Measurements from ENCODE around the gene LDB3. TPM values are rescaled to one million over a fixed set of nuclear protein-coding genes. Genes with fewer than 3 reads are reported as not detected.

Gene LDB3
- total and polyA plus RNA-seq, 2 of the 4 experiments (the other 2 are of a cell fraction), result 0.36 to 2.6 TPM

- no peak overlapping the region for H2AFZ ChIP-seq (replicated peaks; ENCODE audit: low read length, poor library complexity)
- H3K9me1 ChIP-seq (ENCODE audit: insufficient read depth, low read length), result peaks cover 7% of the 10 kb centered on the region; the same call in 1 of the 2 replicates
- DNase-seq (no peak), ATAC-seq (ENCODE audit: low read depth) (no peak)
- no peaks in the 10 kb centered on the region; the same call in 1 of the 2 replicates for H3K4me1 ChIP-seq (ENCODE audit: control insufficient read depth, insufficient read depth, low read length)
- no TSS peak for BruUV-seq (replicated peaks)
- 0 out of 2 replicates have a peak, but pooled peaks cover 2% of the 10 kb centered on the region for H3K27me3 ChIP-seq (ENCODE audit: control insufficient read depth, insufficient read depth, low read length)
- H3K23ac ChIP-seq (ENCODE audit: low read depth, low read length), result no peak overlapping the region
- H2BK5ac ChIP-seq (ENCODE audit: low read depth, low read length, poor library complexity, severe bottlenecking), result no peak overlapping the region
- no peaks in the 10 kb centered on the region for H3K79me1 ChIP-seq (ENCODE audit: low read depth in 1 of 2, low read length in 2 of 2)
- H3K9me3 ChIP-seq (ENCODE audit: control insufficient read depth, insufficient read depth, low read length), result no peaks in the 10 kb centered on the region
- H2AK9ac ChIP-seq (replicated peaks; ENCODE audit: low read depth, low read length, poor library complexity), result peak overlapping the region; percentile 43
- H4K5ac ChIP-seq (ENCODE audit: low read depth, low read length), result no peak overlapping the region
- no peak overlapping the region for H4K91ac ChIP-seq (ENCODE audit: insufficient read depth, low read depth, low read length)
- POLR2A ChIA-PET (ENCODE audit: unreplicated experiment), result no interaction called here
- in situ Hi-C loops (cut with MboI; ENCODE audit: low sequenced_read_pairs) (no loop called here), dilution Hi-C loops (cut with HindIII; ENCODE audit: low sequenced_read_pairs, unreplicated experiment) (no loop called here), intact Hi-C loops (cut with micrococcal nuclease) (no loop called here)
- 93% methylated on average over 5 of the region's 14 CpGs; no CpG with 5 or more reads in 1 of the 2 experiments for WGBS, 2 experiments (ENCODE audit: extremely low coverage in 2 of 2, insufficient read length in 1 of 2)
- no peak overlapping the region for H3K14ac ChIP-seq (replicated peaks; ENCODE audit: low read depth, low read length)
- no peaks in the 10 kb centered on the region for H3K36me3 ChIP-seq (ENCODE audit: control insufficient read depth, insufficient read depth, low read length)
- no peak overlapping the region for H3K27ac ChIP-seq (ENCODE audit: insufficient read depth, low read length)
- no peak overlapping the region for H4K8ac ChIP-seq (ENCODE audit: low read depth in 2 of 2, low read length in 2 of 2)
- no peak overlapping the region for H3K18ac ChIP-seq (ENCODE audit: low read depth, low read length)
- no peak overlapping the region for H3K9ac ChIP-seq (ENCODE audit: low read depth, low read length)
- no peak overlapping the region for H2AK5ac ChIP-seq (ENCODE audit: low read depth, low read length)
- H2BK20ac ChIP-seq (ENCODE audit: low read depth, low read length), result no peak overlapping the region
- no peak for TF ChIP-seq MAFK (IDR thresholded peaks at IDR 0.05; ENCODE audit: low read depth, low read length)
- TF ChIP-seq POLR2A (IDR thresholded peaks at IDR 0.05; ENCODE audit: low read depth, low read length), result no peak
- TF ChIP-seq USF2 (IDR thresholded peaks at IDR 0.05; ENCODE audit: low read depth, low read length), result no peak
- TF ChIP-seq RCOR1 (IDR thresholded peaks at IDR 0.05; ENCODE audit: insufficient replicate concordance, low read length), result no peak
- no peak for TF ChIP-seq NFE2L2 (IDR thresholded peaks at IDR 0.05; ENCODE audit: low read depth, low read length)
- no peak for TF ChIP-seq CTCF (conservative IDR thresholded peaks at IDR 0.05; ENCODE audit: low read depth, low read length)
- no peak for TF ChIP-seq BHLHE40 (IDR thresholded peaks at IDR 0.05; ENCODE audit: low read depth, low read length)
- TF ChIP-seq FOS (IDR thresholded peaks at IDR 0.05; ENCODE audit: low read depth, low read length), result no peak
- no peak for TF ChIP-seq MXI1 (IDR thresholded peaks at IDR 0.05; ENCODE audit: borderline replicate concordance, low read depth, low read length)
- TF ChIP-seq CHD1 (IDR thresholded peaks at IDR 0.05; ENCODE audit: low read depth, low read length), result no peak
- no peak for TF ChIP-seq RAD21 (IDR thresholded peaks at IDR 0.05; ENCODE audit: low read length)
- TF ChIP-seq RFX5 (IDR thresholded peaks at IDR 0.05; ENCODE audit: low read depth, low read length), result no peak
- TF ChIP-seq ELK1 (IDR thresholded peaks at IDR 0.05; ENCODE audit: borderline replicate concordance, low read depth, low read length), result no peak
- H3K4ac ChIP-seq (ENCODE audit: low read depth, low read length), result no peak overlapping the region
- no peak overlapping the region for H3K4me2 ChIP-seq (ENCODE audit: low read depth, low read length)
- H3K56ac ChIP-seq (ENCODE audit: extremely low read depth, insufficient read depth, low read length), result no peak overlapping the region
- H2BK120ac ChIP-seq (ENCODE audit: low read depth, low read length), result no peak overlapping the region
- no peak overlapping the region for H2BK15ac ChIP-seq (ENCODE audit: low read depth, low read length)
- no peak overlapping the region for H3K4me3 ChIP-seq (ENCODE audit: insufficient read depth, low read depth, low read length)
- H4K20me1 ChIP-seq (ENCODE audit: insufficient read depth, low read length), result no peaks in the 10 kb centered on the region
- CTCF ChIA-PET, result no interaction called here
Measured at GRCh38 chr10:86725980-86726676, 57.8 kb downstream of the LDB3 start.

All from IMR-90 (cell line).